HepG2 (cell line): ENCODE results near the gene GAPDH. TPM values are rescaled to one million over a fixed set of nuclear protein-coding genes. Genes with fewer than 3 reads are reported as not detected.

Experiments
- CREBL2 ChIP-seq: sonication (generic); formaldehyde crosslinking; IDR thresholded peaks from 2 replicates; pipeline ENCODE4 v1.8.1; 2023; ENCODE audit warnings: missing genetic modification reagents, mild to moderate bottlenecking, borderline replicate concordance
- E2F5 ChIP-seq: sonication (generic); formaldehyde crosslinking; conservative IDR thresholded peaks from 2 replicates; pipeline ENCODE4 v1.4.0; 2020; ENCODE audit warnings: missing genetic modification reagents
- ETS1 ChIP-seq: sonication (generic); formaldehyde crosslinking; IDR thresholded peaks from 2 replicates; pipeline ENCODE4 v1.4.0; 2020; ENCODE audit warnings: missing genetic modification reagents
- ETV5 ChIP-seq: IDR thresholded peaks from 2 replicates; pipeline ENCODE4 v1.6.1; 2018; ENCODE audit warnings: missing biosample characterization, missing genetic modification reagents, inconsistent platforms, borderline replicate concordance
- GMEB1 ChIP-seq: sonication (generic); formaldehyde crosslinking; IDR thresholded peaks from 2 replicates; pipeline ENCODE4 v1.5.1; 2020; ENCODE audit warnings: missing genetic modification reagents, mild to moderate bottlenecking, borderline replicate concordance
- KLF13 ChIP-seq: sonication (generic); formaldehyde crosslinking; IDR thresholded peaks from 2 replicates; pipeline ENCODE4 v1.4.0; 2020; ENCODE audit warnings: mild to moderate bottlenecking, missing genetic modification reagents
- NFATC3 ChIP-seq: sonication (generic); formaldehyde crosslinking; IDR thresholded peaks from 2 replicates; pipeline ENCODE4 v1.5.1; 2020; ENCODE audit warnings: mild to moderate bottlenecking, missing genetic modification reagents
- PTBP1 ChIP-seq: fragments of 200-400 bp; formaldehyde crosslinking; IDR thresholded peaks from 2 replicates; pipeline ENCODE4 v1.6.1; 2018; ENCODE audit warnings: low read length, low read depth; ENCODE audit not compliant: poor library complexity, severe bottlenecking
- RAD21 ChIP-seq: fragments of 450-650 bp; formaldehyde crosslinking; IDR thresholded peaks from 2 replicates; pipeline ENCODE4 v1.5.0; 2020; ENCODE audit warnings: mild to moderate bottlenecking
- RXRA ChIP-seq: sonication (generic); formaldehyde crosslinking; IDR thresholded peaks from 2 replicates; pipeline ENCODE4 v1.5.1; 2020; ENCODE audit warnings: missing genetic modification reagents
- SIN3B ChIP-seq: fragments of 150-350 bp; IDR thresholded peaks from 2 replicates; pipeline ENCODE4 v1.6.1; 2014; ENCODE audit warnings: low read length
- TCF7L2 ChIP-seq: IDR thresholded peaks from 2 replicates; pipeline ENCODE4 v1.6.1; 2011; ENCODE audit warnings: mild to moderate bottlenecking, low read depth, low read length, moderate library complexity
- TERF1 ChIP-seq: sonication (generic); formaldehyde crosslinking; IDR thresholded peaks from 2 replicates; pipeline ENCODE4 v1.8.0; 2022; ENCODE audit warnings: mild to moderate bottlenecking, missing genetic modification reagents, moderate library complexity
- ZBED4 ChIP-seq: sonication (generic); formaldehyde crosslinking; IDR thresholded peaks from 2 replicates; pipeline ENCODE4 v1.4.0; 2020; ENCODE audit warnings: missing genetic modification reagents, borderline replicate concordance
- ZBTB34 ChIP-seq: sonication (generic); formaldehyde crosslinking; IDR thresholded peaks from 2 replicates; pipeline ENCODE4 v1.8.0; 2022; ENCODE audit warnings: mild to moderate bottlenecking, missing genetic modification reagents
- ZNF230 ChIP-seq: sonication (generic); formaldehyde crosslinking; IDR thresholded peaks from 2 replicates; pipeline ENCODE4 v1.4.0; 2020; ENCODE audit warnings: mild to moderate bottlenecking, missing genetic modification reagents
- ZNF33A ChIP-seq: sonication (generic); formaldehyde crosslinking; IDR thresholded peaks from 2 replicates; pipeline ENCODE4 v1.5.1; 2020; ENCODE audit warnings: missing genetic modification reagents, mild to moderate bottlenecking, moderate library complexity, borderline replicate concordance
- ZNF605 ChIP-seq: sonication (generic); formaldehyde crosslinking; IDR thresholded peaks from 2 replicates; pipeline ENCODE4 v1.8.0; 2022; ENCODE audit warnings: mild to moderate bottlenecking, missing genetic modification reagents
- polyA plus RNA-seq, 8 experiments: library from polyadenylated mRNA; depleted of rRNA in 3 of 8; stranded (reverse) in 7 of 8; unstranded in 1 of 8; fragments of >200 nt; fragmentation: Illumina TruSeq in 4 of 8; extraction: Trizol in 4 of 8; gene quantifications; 2 replicates each; pipeline versions ENCODE4 v1.2.1 to v1.2.3, GENCODE V29; 2011 to 2016; ENCODE audit warnings: low read depth in 4 of 8, missing spikeins in 1 of 8, mixed read lengths in 1 of 8; ENCODE audit not compliant: insufficient read depth in 1 of 8
- total RNA-seq, 5 experiments: library from RNA; depleted of rRNA; stranded (reverse); fragments of >200 nt; fragmentation: Illumina TruSeq; extraction: Trizol; gene quantifications; 2 replicates each; pipeline ENCODE4 v1.2.3, GENCODE V29; 2016; ENCODE audit warnings: low read depth in 1 of 5

The GAPDH gene
- total and polyA plus RNA-seq, 2 of the 13 experiments (the other 11 are each of a cell fraction or from before 2014, with no cell fraction given), result 3,038 to 12,722 TPM

- TF ChIP-seq GMEB1 (CRISPR knock-in tag), result peak; percentile 87; the same call in 1 of the 2 replicates
- peak; percentile 66; the same call in 1 of the 2 replicates for TF ChIP-seq ETV5
- TF ChIP-seq NFATC3, result no peak
- no peak for TF ChIP-seq ZNF33A
- no peak for TF ChIP-seq SIN3B
- 0 out of 2 replicates have a peak, but pooled peaks have one; percentile 83 for TF ChIP-seq KLF13
- TF ChIP-seq ETS1, result no peak
- no peak for TF ChIP-seq TCF7L2
- TF ChIP-seq PTBP1, result peak; percentile 62
- TF ChIP-seq E2F5 (CRISPR knock-in tag), result no peak; the same call in 1 of the 2 replicates
- TF ChIP-seq RAD21 (CRISPR knock-in tag), result no peak
- no peak; the same call in 1 of the 2 replicates for TF ChIP-seq ZBTB34
- TF ChIP-seq RXRA (CRISPR knock-in tag), result peak; percentile 27; the same call in 1 of the 2 replicates
- TF ChIP-seq ZBED4 (CRISPR knock-in tag), result peak; percentile 90
- peak; percentile 23; the same call in 1 of the 2 replicates for TF ChIP-seq ZNF605 (CRISPR knock-in tag)
- no peak for TF ChIP-seq ZNF230
- TF ChIP-seq CREBL2 (CRISPR knock-in tag), result no peak
- TF ChIP-seq TERF1 (CRISPR knock-in tag), result no peak
These were observed at the start of gene GAPDH (continued) for GRCh38 chr12:6533923-6534694.
